ENCODE results near the gene KCNN1.
A peak's percentile ranks its signal among the peaks of the same experiment; 100 is the strongest.
"Not testable (repeated sequence)": the region's sequence is repeated elsewhere in the genome, so short reads cannot be mapped to it uniquely, and the experiment has no call there.

The KCNN1 gene

GRCh38 chr19:18020212-18021085 lies 53.5 kb downstream of the KCNN1 start:
- peak; percentile 66 to 69 for DNase-seq (ENCODE audit: low read depth in 2 of 2)
- TF ChIP-seq CTCF (IDR thresholded peaks at IDR 0.05; ENCODE audit: low read depth, low read length) = peak; percentile 4
- no peak overlapping the region for H3K4me3 ChIP-seq (replicated peaks in 1 of 2; ENCODE audit: low read depth in 2 of 2, low read length in 2 of 2)

GRCh38 chr19:18021121-18021755 lies 54.3 kb downstream of the KCNN1 start:
- TF ChIP-seq CTCF (IDR thresholded peaks at IDR 0.05; ENCODE audit: low read depth, low read length) = no peak
- H3K4me3 ChIP-seq (replicated peaks in 1 of 2; ENCODE audit: low read depth in 2 of 2, low read length in 2 of 2) = no peak overlapping the region
- peak; percentile 91 to 95 for DNase-seq (ENCODE audit: low read depth in 2 of 2)

- DNase-seq (ENCODE audit: low read depth in 2 of 2) = peak; percentile 93 to 96
- no peak overlapping the region for H3K4me3 ChIP-seq (replicated peaks in 1 of 2; ENCODE audit: low read depth in 2 of 2, low read length in 2 of 2)
- TF ChIP-seq CTCF (IDR thresholded peaks at IDR 0.05; ENCODE audit: low read depth, low read length) = no peak
These were observed 56.8 kb downstream of the KCNN1 start for GRCh38 chr19:18023622-18024251.

- TF ChIP-seq CTCF (IDR thresholded peaks at IDR 0.05; ENCODE audit: low read depth, low read length) = no peak
- no peak overlapping the region for H3K4me3 ChIP-seq (replicated peaks in 1 of 2; ENCODE audit: low read depth in 2 of 2, low read length in 2 of 2)
- DNase-seq (ENCODE audit: low read depth in 2 of 2) = no peak
These were observed 60.2 kb downstream of the KCNN1 start for GRCh38 chr19:18027151-18027550.

- peak; percentile 55 to 57 for DNase-seq (ENCODE audit: low read depth in 2 of 2)
- no peak overlapping the region for H3K4me3 ChIP-seq (replicated peaks in 1 of 2; ENCODE audit: low read depth in 2 of 2, low read length in 2 of 2)
- no peak for TF ChIP-seq CTCF (IDR thresholded peaks at IDR 0.05; ENCODE audit: low read depth, low read length)
These were observed 62.9 kb downstream of the KCNN1 start for GRCh38 chr19:18029617-18030338.

GRCh38 chr19:18031401-18031800 lies 64.5 kb downstream of the KCNN1 start:
- H3K4me3 ChIP-seq (replicated peaks in 1 of 2; ENCODE audit: low read depth in 2 of 2, low read length in 2 of 2); DNase-seq (ENCODE audit: low read depth in 2 of 2): not testable (repeated sequence)

- not testable (repeated sequence) for H3K4me3 ChIP-seq (replicated peaks in 1 of 2; ENCODE audit: low read depth in 2 of 2, low read length in 2 of 2); DNase-seq (ENCODE audit: low read depth in 2 of 2)
These were observed 65.2 kb downstream of the KCNN1 start for GRCh38 chr19:18032102-18032501.
